Esophagus (tissue), 2 donors: ENCODE results near the gene ABCF3. TPM values are rescaled to one million over a fixed set of nuclear protein-coding genes. Genes with fewer than 3 reads are reported as not detected.
A peak's percentile ranks its signal among the peaks of the same experiment; 100 is the strongest.

Source experiments
- H3K27ac ChIP-seq, 2 donors: one replicate each; pipeline ENCODE4 v1.5.1; 2013; ENCODE audit warnings: low read depth in 2 of 2, mild to moderate bottlenecking in 2 of 2, inconsistent platforms in 1 of 2, low read length in 1 of 2, moderate library complexity in 1 of 2
- H3K27me3 ChIP-seq, 2 donors: one replicate each; pipeline ENCODE4 v1.6.1; 2013; ENCODE audit warnings: low read length in 2 of 2, control low read depth in 1 of 2, mild to moderate bottlenecking in 1 of 2; ENCODE audit not compliant: insufficient read depth in 2 of 2, control insufficient read depth in 1 of 2
- H3K36me3 ChIP-seq, 2 donors: one replicate each; pipeline ENCODE4 v1.6.1; 2013; ENCODE audit warnings: low read length in 1 of 2; ENCODE audit not compliant: control insufficient read depth in 2 of 2, insufficient read depth in 2 of 2
- H3K4me1 ChIP-seq, 2 donors: one replicate each; pipeline ENCODE4 v1.6.1; 2013; ENCODE audit warnings: low read length in 1 of 2; ENCODE audit not compliant: control insufficient read depth in 2 of 2, insufficient read depth in 2 of 2
- H3K4me3 ChIP-seq, 2 donors: one replicate each; pipeline ENCODE4 v1.5.1; 2013; ENCODE audit warnings: low read length in 2 of 2, mild to moderate bottlenecking in 2 of 2, low read depth in 1 of 2, moderate library complexity in 1 of 2
- H3K9me3 ChIP-seq, 2 donors: one replicate each; pipeline ENCODE4 v1.6.1; 2013; ENCODE audit warnings: mild to moderate bottlenecking in 2 of 2, low read depth in 1 of 2, low read length in 1 of 2, moderate library complexity in 1 of 2; ENCODE audit not compliant: control insufficient read depth in 2 of 2, insufficient read depth in 1 of 2
- WGBS, 2 donors: extraction: QIAGEN DNeasy Blood & Tissue Kit; methylation state at CpG; one replicate each; pipeline ENCODE4 v1.1.7; 2013; 5-methylcytosine and 5-hydroxymethylcytosine counted together
- polyA plus RNA-seq, 2 donors: library from polyadenylated mRNA; stranded (reverse); fragments of 200-250 nt; gene quantifications; one replicate each; pipeline ENCODE4 v1.2.3, GENCODE V29; 2013
- donor health status: healthy with polysubstance abuse.
- donor health status: Bipolar disorder and iron deficiency.

The ABCF3 gene
- polyA plus RNA-seq, 2 donors = 42.3 to 42.4 TPM

DNA sequence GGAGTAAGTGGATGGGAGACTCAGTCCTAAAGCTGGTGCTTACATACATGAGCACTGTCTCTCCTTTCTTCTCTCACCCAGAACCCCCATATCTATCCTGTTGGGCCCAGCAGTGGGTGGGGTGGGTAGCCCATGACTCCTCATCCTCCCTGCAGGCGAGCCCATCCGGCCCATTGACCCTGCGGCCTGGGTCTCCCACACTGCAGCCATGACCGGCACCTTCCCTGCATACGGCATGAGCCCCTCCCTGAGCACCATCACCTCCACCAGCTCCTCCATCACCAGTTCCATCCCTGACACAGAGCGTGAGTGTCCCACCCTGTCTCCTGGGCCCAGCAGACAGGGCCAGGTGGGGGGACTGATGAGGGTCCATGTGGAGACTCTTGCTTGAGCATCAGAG lies 19.3 kb upstream of the ABCF3 start:
- Histone ChIP-seq H3K27ac (no peak overlapping the region), H3K36me3 (peaks cover 0 to 56% of the 10 kb centered on the region in 2 donors), H3K27me3 (no peaks in the 10 kb centered on the region), H3K9me3 (no peaks in the 10 kb centered on the region), H3K4me3 (no peak overlapping the region), H3K4me1 (peaks cover 0 to 3% of the 10 kb centered on the region in 2 donors)
- WGBS, 2 donors = 94 to 95% methylated on average over 6 of the region's 6 CpGs

DNA sequence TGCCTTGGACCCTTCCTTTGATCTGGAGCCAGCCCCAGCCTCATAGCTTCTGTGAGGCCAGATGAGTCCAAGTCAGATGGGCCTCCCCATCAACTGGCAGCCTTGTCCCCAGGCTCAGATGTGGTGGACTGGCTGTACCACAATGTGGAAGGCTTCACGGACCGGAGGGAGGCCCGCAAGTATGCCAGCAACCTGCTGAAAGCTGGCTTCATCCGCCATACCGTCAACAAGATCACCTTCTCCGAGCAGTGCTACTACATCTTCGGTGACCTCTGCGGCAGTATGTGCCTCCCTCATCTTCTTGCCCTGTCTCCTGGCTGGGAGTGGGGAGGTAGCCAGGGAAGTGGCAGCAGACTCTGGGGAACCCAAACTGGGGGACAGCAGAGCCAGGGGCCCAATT lies 18.2 kb upstream of the ABCF3 start:
- 93 to 95% methylated on average over 8 of the region's 8 CpGs for WGBS, 2 donors
- no peak overlapping the region for H3K27ac ChIP-seq
- H3K36me3 ChIP-seq = peaks cover 0 to 59% of the 10 kb centered on the region in 2 donors
- H3K4me3 ChIP-seq = no peak overlapping the region
- no peaks in the 10 kb centered on the region for H3K27me3 ChIP-seq
- peaks cover 0 to 3% of the 10 kb centered on the region in 2 donors for H3K4me1 ChIP-seq
- no peaks in the 10 kb centered on the region for H3K9me3 ChIP-seq

DNA sequence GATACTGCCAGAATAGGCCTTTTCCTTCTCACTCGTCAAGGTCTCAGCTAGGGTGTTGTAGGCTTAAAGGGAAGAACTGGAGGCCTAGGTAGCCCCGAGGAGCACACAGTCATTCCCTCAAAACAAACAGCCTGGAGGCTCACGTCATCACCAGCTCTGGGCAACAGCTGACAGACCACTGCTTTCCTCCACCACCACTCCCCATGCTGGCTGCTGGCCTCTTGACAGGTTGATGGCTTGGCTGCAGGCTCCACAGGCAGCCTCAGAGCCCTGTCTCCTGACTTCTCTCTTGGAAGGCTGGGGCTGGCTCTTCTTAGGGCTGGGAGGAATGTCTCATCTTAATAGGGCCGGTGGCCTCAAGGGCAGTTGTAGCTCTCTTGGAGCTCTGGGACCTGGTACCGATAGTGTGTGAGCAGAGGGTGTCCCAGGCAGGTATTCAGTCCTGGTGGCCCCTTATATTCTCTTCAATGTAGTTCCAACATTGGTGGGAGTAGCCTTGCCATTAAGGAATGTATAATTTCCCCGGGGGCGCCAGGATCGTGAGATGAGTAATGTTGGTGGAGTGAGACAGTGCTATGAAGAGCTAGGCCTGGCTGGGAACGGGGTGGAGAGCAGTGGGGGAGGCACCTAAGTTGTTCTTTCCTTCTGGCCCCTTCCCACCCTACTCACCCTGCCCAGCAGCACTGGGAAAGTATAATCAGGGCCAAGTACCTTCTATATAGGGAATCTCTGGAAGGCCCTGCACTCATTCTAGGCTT lies 17.5 kb upstream of the ABCF3 start:
- no peaks in the 10 kb centered on the region for H3K9me3 ChIP-seq
- WGBS, 2 donors = 55 to 69% methylated on average over 9 of the region's 9 CpGs
- peaks cover 0 to 58% of the 10 kb centered on the region in 2 donors for H3K36me3 ChIP-seq
- no peaks in the 10 kb centered on the region for H3K27me3 ChIP-seq
- H3K4me3 ChIP-seq = no peak overlapping the region
- peaks cover 0 to 3% of the 10 kb centered on the region in 2 donors for H3K4me1 ChIP-seq
- H3K27ac ChIP-seq = peak overlapping the region in 1 of 2 donors; percentile 17

DNA sequence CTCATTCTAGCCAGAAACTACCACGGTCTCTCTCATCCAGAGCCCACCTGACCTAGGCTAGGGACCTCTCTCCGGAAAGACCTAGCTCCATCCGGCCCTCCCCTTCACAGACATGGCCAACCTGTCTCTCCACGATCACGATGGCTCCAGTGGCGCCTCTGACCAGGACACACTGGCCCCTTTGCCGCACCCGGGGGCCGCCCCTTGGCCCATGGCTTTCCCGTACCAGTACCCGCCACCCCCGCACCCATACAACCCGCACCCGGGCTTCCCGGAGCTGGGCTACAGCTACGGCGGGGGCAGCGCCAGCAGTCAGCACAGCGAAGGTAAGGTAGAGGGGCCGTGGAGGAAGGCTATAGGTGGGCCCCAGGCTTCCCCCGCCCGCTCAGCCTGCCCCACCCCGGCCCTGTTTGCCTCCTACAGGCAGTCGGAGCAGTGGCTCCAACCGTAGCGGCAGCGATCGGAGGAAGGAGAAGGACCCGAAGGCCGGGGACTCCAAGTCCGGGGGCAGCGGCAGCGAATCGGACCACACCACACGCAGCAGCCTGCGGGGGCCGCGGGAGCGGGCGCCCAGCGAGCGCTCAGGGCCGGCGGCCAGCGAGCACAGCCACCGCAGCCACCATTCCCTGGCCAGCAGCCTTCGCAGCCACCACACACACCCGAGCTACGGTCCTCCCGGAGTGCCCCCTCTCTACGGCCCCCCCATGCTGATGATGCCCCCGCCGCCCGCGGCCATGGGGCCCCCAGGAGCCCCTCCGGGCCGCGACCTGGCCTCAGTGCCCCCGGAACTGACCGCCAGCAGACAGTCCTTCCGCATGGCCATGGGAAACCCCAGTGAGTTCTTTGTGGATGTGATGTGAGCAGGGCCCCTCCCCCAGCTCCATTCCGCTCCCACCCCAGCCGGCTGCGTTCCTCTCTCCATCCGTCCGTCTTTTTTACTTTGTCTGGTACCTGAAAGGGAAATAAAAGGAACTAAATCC lies 15.8 kb upstream of the ABCF3 start:
- Histone ChIP-seq H3K27me3 (no peaks in the 10 kb centered on the region), H3K36me3 (peaks cover 0 to 42% of the 10 kb centered on the region in 2 donors), H3K27ac (no peak overlapping the region)

DNA sequence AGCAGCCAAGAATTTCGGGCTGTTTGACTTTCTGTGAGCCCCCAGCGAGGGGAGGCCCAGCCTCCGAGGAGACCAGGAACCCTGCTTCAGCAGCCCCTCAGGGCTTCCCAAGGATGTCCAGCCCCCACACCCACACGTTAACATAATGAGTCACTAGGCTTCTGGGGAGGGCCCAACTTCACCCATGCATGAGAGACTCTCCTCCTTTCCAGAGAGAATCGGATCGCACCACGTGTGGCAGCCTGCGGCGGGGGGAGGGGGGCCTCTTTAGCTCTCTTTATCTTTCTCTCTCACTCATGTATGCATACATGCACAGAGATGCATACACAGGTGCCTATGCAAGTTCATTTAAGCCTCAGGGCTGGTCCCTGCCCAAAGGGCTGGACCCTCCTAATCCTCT lies 14.4 kb upstream of the ABCF3 start:
- Histone ChIP-seq H3K9me3 (no peaks in the 10 kb centered on the region), H3K4me3 (no peak overlapping the region), H3K27ac (peak overlapping the region in 1 of 2 donors; percentile 34), H3K36me3 (peaks cover 0 to 30% of the 10 kb centered on the region in 2 donors), H3K4me1 (peaks cover 0 to 5% of the 10 kb centered on the region in 2 donors), H3K27me3 (no peaks in the 10 kb centered on the region)
- 52 to 56% methylated on average over 9 of the region's 9 CpGs for WGBS, 2 donors

More for the DNA sequence above, 15.8 kb upstream of the ABCF3 start:
- WGBS, 2 donors = 91 to 92% methylated on average over 59 to 66 of the region's 66 CpGs
- Histone ChIP-seq H3K4me3 (no peak overlapping the region), H3K9me3 (no peaks in the 10 kb centered on the region), H3K4me1 (peaks cover 0 to 3% of the 10 kb centered on the region in 2 donors)

DNA sequence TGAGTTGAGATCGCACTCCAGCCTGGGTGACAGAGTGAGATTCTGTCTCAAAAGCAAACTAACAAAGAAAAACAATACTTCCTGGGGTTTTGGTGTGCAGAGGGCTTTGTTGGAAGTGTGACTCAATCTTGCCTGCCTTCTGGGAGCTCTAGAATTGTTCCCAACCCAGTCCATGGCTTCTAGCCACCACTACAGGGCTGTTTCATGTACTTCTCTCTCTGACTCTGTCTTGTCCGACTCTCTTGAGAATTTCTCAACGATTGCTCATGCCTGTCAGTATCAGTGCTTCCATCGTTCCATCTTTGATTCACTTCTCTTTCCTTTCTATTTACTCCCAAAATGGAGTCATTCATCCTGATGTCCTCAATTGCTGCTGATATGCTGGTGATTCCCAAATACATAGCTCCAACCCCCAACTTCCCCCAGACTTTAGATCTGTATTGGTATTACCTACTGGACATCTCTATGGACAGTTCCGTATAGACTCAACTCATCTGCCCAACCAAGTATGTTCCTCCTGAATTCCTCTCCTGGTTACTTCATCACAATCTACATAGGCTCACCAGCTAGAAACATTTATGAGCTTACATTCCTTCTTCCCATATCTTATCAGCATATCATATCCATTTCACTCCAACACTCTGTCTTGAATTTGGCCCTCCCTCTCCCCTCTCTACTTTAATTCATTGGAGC lies 13.2 kb upstream of the ABCF3 start:
- no peaks in the 10 kb centered on the region for H3K9me3 ChIP-seq
- H3K27me3 ChIP-seq = no peaks in the 10 kb centered on the region
- peaks cover 3 to 17% of the 10 kb centered on the region in 2 donors for H3K4me1 ChIP-seq
- H3K36me3 ChIP-seq = peaks cover 0 to 32% of the 10 kb centered on the region in 2 donors
- H3K27ac ChIP-seq = peak overlapping the region in 1 of 2 donors; percentile 40
- 62 to 68% methylated on average over 5 of the region's 5 CpGs for WGBS, 2 donors
- no peak overlapping the region for H3K4me3 ChIP-seq

DNA sequence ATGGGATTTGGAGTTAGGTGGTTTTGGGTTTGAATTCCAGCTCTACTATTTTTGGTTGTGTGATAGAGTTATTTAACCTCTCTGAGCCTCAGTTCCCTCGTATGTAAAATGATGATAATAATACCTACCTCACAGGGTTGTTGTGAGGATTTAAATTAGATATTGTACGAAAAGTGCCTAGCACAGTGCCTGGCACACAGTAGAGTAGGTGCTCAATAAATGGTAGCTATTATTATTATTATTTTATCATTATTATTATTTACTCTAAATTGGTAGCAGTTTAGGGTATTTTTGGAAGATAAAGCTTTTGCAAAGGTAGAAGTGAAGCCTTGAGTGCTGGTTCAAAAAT lies 12.7 kb upstream of the ABCF3 start:
- peaks cover 0 to 32% of the 10 kb centered on the region in 2 donors for H3K36me3 ChIP-seq
- WGBS, 2 donors = 90 to 91% methylated on average over 2 of the region's 2 CpGs
- H3K27ac ChIP-seq = peak overlapping the region; percentile 60 to 77
- peaks cover 3 to 19% of the 10 kb centered on the region in 2 donors for H3K4me1 ChIP-seq
- no peaks in the 10 kb centered on the region for H3K27me3 ChIP-seq
- no peak overlapping the region for H3K4me3 ChIP-seq
- H3K9me3 ChIP-seq = no peaks in the 10 kb centered on the region

DNA sequence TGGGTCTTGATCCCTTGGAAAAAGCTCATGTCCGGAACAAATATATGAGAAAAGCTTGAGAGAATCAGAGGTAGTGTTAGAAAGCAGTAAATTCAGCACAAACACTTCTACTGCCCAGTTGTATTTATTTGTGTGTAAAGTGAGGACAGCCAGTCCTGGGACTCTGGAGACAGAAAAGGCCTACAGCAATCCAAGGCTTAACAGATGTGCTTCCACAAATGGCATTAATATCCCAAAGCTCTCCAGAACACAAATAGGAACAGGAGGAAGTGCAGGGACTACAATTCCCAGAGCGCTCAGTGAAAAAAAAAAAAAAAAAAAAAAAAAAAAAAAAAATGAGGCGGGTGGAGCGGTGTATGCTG lies 11.7 kb upstream of the ABCF3 start:
- H3K36me3 ChIP-seq = peaks cover 3 to 38% of the 10 kb centered on the region in 2 donors
- H3K4me1 ChIP-seq = peaks cover 6 to 19% of the 10 kb centered on the region in 2 donors
- H3K9me3 ChIP-seq = no peaks in the 10 kb centered on the region
- WGBS, 2 donors = 20 to 21% methylated on average over 3 to 4 of the region's 4 CpGs
- H3K27ac ChIP-seq = peak overlapping the region in 1 of 2 donors; percentile 77
- no peaks in the 10 kb centered on the region for H3K27me3 ChIP-seq
- H3K4me3 ChIP-seq = no peak overlapping the region
